Islet of Langerhans (tissue), 1 donor: ENCODE data around the gene ACSL5.
A peak's percentile ranks its signal among the peaks of the same experiment; 100 is the strongest.

Experiments used
- FAIRE-seq: peaks from one replicate; lab custom pipeline; 2011; peaks lifted over from hg19 to GRCh38; lab: Jason Lieb, UNC

Gene ACSL5

GRCh38 chr10:112465299-112465883, 91.5 kb downstream of the ACSL5 start:
- FAIRE-seq: no peak

- no peak for FAIRE-seq
Observed at GRCh38 chr10:112466802-112467201, 92.9 kb downstream of the ACSL5 start.

- FAIRE-seq: no peak
Observed at GRCh38 chr10:112467541-112468075, 93.7 kb downstream of the ACSL5 start.

- peak; percentile 96 for FAIRE-seq
Observed at GRCh38 chr10:112471878-112472487, 98.1 kb downstream of the ACSL5 start.

GRCh38 chr10:112475575-112476218, 101.8 kb downstream of the ACSL5 start:
- FAIRE-seq: peak; percentile 94
